ENCODE measurements around the gene MAST4.
"Not testable (repeated sequence)": the region's sequence is repeated elsewhere in the genome, so short reads cannot be mapped to it uniquely, and the experiment has no call there.

Gene MAST4

GRCh38 chr5:67163863-67164595, 567.8 kb downstream of the MAST4 start:
- DNase-seq (ENCODE audit: low read depth), result no peak

DNA sequence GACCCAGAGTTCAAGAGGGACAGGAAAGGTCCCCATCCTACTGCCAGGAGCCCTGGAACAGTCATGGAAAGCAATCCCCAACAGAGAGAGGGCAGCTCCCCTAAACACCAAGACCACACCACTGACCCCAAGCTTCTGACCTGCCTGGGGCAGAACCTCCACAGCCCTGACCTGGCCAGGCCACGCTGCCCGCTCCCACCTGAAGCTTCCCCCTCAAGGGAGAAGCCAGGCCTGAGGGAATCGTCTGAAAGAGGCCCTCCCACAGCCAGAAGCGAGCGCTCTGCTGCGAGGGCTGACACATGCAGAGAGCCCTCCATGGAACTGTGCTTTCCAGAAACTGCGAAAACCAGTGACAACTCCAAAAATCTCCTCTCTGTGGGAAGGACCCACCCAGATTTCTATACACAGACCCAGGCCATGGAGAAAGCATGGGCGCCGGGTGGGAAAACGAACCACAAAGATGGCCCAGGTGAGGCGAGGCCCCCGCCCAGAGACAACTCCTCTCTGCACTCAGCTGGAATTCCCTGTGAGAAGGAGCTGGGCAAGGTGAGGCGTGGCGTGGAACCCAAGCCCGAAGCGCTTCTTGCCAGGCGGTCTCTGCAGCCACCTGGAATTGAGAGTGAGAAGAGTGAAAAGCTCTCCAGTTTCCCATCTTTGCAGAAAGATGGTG, 568.8 kb downstream of the MAST4 start:
- DNase-seq (ENCODE audit: low read depth), result no peak

- DNase-seq (ENCODE audit: low read depth), result peak; percentile 76
These were observed 569.6 kb downstream of the MAST4 start for GRCh38 chr5:67165526-67166459.

DNA sequence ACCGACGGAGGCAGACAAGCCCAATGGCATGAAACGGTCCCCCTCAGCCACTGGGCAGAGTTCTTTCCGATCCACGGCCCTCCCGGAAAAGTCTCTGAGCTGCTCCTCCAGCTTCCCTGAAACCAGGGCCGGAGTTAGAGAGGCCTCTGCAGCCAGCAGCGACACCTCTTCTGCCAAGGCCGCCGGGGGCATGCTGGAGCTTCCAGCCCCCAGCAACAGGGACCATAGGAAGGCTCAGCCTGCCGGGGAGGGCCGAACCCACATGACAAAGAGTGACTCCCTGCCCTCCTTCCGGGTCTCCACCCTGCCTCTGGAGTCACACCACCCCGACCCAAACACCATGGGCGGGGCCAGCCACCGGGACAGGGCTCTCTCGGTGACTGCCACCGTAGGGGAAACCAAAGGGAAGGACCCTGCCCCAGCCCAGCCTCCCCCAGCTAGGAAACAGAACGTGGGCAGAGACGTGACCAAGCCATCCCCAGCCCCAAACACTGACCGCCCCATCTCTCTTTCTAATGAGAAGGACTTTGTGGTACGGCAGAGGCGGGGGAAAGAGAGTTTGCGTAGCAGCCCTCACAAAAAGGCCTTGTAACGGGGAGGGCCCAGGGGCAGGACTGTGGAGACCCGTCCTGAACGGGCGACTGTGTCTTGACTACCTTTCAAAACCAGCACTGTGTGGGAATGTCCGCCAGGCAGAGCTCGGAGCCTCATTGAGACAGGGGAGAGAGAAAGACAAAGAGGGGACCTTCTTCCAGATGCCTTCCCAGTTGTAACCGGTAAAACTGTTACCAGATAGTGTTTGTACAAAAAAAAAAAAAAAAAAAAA, 570.5 kb downstream of the MAST4 start:
- no peak for DNase-seq (ENCODE audit: low read depth)

- no peak for DNase-seq (ENCODE audit: low read depth)
These were observed 571.9 kb downstream of the MAST4 start for GRCh38 chr5:67168069-67168468.

GRCh38 chr5:67170767-67171166, 574.6 kb downstream of the MAST4 start:
- peak; percentile 21 for DNase-seq (ENCODE audit: low read depth)

GRCh38 chr5:67173351-67173750, 577.2 kb downstream of the MAST4 start:
- not testable (repeated sequence) for DNase-seq (ENCODE audit: low read depth)

DNA sequence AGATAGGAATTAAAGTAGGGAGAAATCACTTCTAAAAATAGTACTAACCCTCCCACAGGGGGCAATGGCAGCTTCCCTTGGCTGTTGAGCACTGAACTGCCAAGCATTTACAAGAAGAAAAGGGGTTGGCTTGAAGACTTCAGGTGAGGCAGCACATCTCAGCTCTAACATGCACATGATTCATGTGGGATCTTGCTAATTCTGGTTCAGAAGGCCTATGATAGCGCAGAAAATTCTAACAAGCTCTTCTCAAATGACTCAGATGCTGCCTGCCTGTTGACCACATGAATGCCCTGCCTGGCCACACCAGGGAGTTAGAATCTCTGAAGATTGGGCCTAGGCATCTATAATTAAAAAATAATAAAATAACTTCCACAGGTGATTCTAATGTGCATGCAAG, 577.8 kb downstream of the MAST4 start:
- DNase-seq (ENCODE audit: low read depth), result no peak

DNA sequence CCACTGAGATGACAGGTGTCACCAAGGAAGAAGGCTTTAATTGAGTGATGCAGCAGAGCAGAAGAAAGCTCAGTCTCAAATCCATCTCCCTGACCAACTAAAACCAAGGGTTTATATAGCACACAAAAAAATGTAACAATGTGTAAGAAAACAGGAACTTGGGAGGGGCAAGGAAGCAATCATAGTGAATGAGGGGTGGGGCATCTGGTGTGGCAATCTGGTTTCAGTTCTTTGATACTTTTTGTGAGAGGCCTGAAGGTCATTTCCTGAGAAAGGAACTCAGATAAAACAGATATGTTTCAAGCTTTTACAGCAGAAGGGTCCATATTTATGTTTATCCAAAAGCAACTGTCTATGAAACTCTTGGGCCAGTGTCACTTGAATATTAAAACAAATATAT, 580.7 kb downstream of the MAST4 start:
- DNase-seq (ENCODE audit: low read depth), result no peak

- DNase-seq (ENCODE audit: low read depth), result peak; percentile 57
These were observed 581.9 kb downstream of the MAST4 start for GRCh38 chr5:67178085-67178484.

DNA sequence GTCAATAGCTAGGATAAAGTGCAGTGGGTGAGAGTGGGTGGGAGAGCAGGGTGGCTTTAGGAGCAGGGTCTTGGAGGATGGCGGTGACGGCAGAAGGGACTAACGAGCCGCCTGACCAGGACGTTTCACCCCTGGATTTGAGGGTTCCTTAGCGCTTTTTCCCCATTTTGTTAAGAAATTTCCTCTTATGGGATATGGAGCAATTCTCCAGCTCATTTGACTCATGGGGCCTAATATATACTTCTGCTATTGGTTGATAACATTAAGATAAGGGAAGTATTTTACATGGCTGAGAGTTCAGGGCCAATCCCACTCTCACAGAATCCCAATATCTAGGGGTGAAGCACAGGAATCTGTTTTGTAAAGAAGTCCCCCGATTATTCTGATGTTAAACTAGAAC, 582.8 kb downstream of the MAST4 start:
- no peak for DNase-seq (ENCODE audit: low read depth)

GRCh38 chr5:67179697-67180361, 583.6 kb downstream of the MAST4 start:
- DNase-seq (ENCODE audit: low read depth), result no peak

DNA sequence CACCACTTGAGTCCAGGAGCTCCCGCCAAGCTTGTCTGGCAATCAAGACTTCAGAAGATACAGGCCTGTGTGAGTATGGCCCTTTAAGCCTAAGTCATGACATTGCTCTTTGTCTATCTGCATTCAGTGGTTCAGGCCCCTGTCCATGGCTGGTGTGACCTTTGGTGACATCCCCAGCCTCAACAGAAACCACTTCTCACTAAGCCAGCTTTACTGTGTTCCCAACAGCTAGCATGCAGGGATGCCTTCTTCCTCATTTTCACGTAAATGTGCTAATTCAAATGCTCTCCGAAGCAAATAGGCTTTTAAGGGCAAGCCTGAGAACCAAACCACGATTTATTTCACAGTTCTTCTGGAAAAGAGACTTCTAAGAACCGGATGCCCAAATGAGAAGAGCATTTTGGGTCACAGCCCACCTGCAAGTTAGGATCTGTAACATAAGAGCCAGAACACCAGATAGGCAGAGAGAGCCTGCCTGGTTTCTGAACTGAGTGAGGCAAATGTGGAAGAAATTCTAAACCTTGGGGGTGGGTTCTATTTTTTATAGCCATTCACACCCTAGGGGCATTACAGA, 585.5 kb downstream of the MAST4 start:
- DNase-seq (ENCODE audit: low read depth), result no peak

GRCh38 chr5:67182301-67182790, 586.2 kb downstream of the MAST4 start:
- DNase-seq (ENCODE audit: low read depth), result peak; percentile 59

DNA sequence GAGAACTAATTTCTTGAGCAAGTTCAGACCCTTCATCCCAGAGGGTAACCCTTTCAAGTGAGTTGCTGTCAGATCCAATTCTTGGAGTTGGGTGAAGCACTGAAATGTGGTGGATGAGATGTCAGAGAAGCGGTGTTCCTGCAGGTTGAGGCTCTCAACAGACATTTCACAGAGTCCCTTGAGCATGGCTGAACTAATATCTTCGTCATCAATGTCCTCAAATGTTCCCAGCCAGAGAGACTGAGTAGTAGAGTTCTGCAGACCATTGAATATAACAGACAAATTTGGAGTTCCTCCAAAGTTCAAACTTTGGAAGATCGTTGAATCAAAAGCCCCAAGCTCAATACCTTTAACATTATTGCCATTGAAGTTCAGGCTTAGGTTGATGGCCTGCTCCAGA, 587.7 kb downstream of the MAST4 start:
- DNase-seq (ENCODE audit: low read depth), result no peak

DNA sequence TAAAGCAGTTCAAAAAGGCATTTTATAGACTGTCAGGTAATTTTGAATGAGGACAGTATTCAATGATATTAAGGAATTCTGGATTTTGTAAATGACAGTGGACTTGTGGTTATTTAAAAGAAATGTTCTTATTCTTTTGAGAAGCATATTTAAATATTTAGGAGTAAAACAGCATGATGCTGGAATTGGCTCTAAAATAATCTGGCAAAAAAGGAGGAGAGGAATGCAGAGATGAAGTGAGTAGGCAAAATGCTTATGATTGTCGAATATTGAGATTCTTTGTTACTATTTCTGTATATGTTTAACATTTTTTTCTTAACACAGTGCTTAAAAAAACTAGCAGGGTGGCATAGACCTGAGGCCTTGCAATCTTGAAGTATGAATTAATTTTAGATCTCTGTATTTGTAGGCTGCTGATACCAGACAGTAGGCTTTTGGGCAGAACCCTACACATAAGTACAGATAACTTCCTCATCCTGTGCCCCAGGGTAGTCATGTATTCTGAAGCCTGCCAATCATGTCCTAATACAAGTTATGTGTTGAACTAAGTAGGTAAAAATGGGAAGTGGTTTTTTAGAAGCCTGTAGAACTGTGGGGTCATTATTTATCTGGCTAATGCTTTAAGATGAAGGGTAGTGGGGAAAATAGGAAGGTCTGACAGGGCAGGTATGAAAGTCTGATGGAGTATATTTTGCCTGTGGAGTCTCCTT, 591.0 kb downstream of the MAST4 start:
- no peak for DNase-seq (ENCODE audit: low read depth)

DNA sequence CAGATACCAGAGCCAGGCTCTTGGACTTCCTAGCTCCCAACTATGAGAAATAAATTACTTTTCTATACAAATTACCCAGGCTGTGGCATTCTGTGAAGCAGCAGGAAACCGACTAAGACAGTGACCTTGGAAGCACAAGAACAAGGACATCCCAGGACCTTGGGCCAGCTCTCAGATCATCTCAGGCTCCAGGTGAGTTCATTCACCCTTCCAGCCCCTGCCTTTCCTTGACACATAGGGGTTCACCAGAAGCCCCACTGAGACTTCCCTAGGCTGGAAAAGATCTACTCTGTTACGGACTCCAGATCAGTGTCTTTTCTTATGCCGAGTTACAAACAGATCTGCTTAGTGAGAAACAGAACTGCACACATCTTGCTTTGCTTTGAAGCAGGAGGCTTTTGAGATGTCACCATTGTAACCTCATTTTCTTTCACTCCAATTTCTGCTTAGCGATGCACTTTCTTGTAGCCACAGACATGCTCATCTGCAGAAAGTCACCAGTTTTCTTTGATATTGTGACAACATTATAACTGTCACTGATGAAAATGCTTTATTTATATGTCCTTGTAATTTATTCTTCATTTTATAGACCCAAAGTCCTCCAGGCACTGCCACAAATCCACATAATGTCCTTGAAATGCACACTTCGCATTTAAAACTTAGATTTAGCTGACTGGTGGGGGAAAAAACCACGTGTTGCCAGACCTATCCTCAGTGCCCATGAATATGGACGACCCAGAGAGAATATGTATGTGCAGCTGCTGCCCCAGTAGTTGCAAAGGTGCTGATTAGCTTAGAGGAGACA, 592.3 kb downstream of the MAST4 start:
- DNase-seq (ENCODE audit: low read depth), result no peak

- no peak for DNase-seq (ENCODE audit: low read depth)
These were observed 592.8 kb downstream of the MAST4 start for GRCh38 chr5:67189079-67189354.

DNA sequence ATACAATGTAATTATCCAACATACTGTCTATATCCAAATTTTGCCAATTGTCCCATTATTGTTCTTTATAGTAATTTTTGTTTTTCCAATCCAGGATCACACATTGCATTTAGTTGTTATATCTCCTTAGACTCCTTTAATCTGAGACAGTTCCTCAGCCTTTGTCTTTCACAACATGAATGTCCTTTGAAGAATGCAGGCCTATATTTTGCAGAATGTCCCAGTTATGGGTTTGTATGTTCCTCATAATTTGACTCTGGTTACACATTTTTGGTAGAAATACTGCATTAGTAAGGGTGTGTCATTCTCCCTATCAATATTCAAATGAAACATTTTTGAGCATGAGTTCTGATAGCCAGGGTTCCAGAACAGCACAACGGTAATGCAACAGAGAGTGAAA, 593.7 kb downstream of the MAST4 start:
- no peak for DNase-seq (ENCODE audit: low read depth)

Data from fibroblast of gingiva (primary cell).